GM19438 (cell line): ENCODE results near the gene ZBTB4.

ENCODE experiments used
- ATAC-seq: cut with Tn5 transposase; IDR thresholded peaks from one replicate; pipeline ENCODE4 v1.9.1; 2021; ENCODE audit warnings: low read depth; ENCODE audit not compliant: unreplicated experiment

Gene ZBTB4

DNA sequence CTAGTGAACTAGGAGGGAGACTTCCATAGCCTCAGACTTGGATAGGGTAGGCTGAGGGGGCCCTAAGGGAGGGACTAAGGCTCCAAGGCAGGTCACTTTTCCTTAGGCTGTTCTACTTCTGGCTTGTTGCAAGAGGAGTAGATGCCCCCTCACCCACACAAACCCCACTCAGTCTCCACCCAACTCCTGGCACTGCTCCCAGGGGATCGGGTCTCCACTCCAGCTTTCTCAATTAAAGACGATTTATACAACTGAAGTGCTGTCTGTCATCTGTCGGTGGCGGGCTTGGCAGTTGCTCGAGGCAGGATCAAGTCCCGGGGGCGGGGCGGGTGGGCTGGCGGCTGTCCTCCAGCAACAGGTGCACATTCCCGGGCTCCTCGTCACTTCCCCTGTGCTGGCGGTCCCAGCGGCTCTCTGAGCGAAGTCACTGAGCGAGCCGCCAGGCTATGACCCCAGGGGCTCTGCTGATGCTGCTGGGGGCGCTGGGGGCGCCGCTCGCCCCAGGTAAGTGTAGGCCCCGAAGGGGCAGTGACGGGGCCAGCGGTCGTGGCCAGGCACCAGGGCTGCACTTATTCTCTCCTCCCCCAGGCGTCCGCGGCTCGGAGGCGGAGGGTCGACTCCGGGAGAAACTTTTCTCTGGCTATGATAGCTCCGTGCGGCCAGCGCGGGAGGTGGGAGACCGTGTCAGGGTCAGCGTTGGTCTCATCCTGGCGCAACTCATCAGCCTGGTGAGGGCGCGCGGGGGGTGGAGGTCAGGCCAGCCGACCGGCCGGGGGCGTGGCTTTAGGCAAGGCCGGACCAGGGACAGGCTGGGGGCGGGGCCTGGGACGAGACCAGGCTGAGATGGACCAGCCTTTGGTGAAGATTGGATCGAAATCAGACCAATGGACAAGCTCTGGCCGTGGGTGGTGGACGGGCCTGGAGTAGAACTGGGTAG is 34.5 kb downstream of the ZBTB4 start, which contains the start of gene CHRNB1:
Gene CHRNB1, plus strand, starts transcription at position 380 of the 937 bp plus-strand sequence. Its CDS starts 67 bp downstream, at position 447.
- no peak for ATAC-seq

DNA sequence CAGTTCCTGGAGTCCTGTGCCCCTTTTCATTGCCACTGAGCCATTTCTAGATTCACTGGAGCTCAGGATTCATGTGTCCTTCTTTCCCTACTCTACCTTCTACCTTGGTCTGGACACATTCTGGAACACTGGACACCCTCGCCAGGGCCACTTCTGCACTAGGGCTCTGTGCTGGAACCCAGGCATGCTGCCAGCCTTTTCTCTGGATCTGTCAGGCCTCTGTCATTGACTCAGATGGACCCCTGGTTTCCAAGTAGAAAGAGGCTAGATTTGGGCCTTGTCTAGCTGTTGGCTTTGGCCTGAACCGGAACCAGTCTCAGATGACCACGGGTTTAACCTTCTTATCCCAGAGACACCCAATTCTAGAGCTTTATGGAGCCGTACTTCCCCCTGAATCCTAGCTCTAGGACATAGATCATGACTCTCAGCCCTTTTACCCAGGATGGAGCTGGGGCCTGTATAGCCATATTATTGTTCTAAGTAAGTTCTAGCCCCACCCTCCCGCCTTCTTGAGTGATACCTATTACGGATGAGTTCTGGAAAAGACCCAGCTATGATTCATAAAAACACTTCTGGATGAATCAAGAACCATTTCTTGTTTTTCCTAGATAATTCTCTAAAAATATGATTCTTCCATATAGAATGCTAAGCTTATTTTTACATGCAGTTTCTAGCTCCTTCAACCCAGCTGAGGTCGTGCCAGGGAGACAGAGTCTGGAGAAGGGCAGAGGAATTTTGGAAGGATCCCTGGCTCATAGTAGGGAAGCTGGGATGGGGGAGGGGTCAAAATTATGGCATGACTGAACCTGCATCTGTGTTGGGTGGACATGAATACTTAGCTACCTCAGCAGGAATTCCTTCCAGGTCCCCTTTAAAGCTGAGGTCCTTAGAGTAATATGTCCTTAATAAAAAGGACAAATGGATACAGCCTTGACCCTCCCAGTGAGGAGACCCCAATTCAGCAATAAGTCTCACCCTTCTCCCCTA is 35.6 kb downstream of the ZBTB4 start:
- no peak for ATAC-seq

GRCh38 chr17:7442142-7442541 is 37.3 kb downstream of the ZBTB4 start:
- no peak for ATAC-seq

DNA sequence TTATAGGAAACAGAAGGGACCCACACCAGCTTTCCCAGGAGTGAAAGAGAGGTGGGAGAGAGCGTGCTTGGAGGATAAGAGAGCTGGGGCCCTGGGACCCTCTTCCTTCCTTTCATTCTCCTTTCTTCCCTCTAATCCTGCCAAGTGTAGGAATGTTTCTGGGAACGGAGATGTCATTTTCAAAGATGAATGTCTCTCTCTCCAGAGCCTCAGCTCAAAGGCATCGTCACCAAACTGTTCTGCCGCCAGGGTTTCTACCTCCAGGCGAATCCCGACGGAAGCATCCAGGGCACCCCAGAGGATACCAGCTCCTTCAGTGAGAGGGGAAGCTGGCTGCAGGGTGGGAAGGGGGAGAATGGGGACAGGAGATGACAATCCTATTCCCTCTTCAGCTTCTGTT is 38.2 kb downstream of the ZBTB4 start:
- no peak for ATAC-seq

DNA sequence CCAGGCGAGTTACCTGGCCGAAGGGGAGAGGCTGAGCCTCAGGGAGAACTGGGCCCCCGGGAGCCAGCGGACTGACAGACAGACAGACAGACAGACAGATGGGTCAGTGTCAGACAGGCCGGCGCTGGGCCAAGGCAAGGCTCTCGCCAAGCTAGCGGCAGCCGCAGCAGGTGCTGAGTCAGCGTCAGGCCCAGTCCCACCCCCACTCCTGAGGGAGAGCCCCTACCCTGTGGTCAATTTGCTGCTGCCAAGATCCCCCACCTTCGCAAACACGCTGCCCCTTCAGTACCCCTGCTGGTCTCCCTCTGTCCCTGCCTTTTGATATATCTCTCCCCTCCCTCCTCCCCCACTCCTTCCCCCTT is 38.6 kb downstream of the ZBTB4 start:
- ATAC-seq: no peak

- no peak for ATAC-seq
Measured at GRCh38 chr17:7440113-7440833, 39.2 kb downstream of the ZBTB4 start.

GRCh38 chr17:7439462-7440112 is 39.8 kb downstream of the ZBTB4 start, which contains the start of gene FGF11:
TSS of gene FGF11 (plus strand) at chr17:7439512. CDS start at chr17:7439621, 109 bp downstream.
- ATAC-seq: no peak

DNA sequence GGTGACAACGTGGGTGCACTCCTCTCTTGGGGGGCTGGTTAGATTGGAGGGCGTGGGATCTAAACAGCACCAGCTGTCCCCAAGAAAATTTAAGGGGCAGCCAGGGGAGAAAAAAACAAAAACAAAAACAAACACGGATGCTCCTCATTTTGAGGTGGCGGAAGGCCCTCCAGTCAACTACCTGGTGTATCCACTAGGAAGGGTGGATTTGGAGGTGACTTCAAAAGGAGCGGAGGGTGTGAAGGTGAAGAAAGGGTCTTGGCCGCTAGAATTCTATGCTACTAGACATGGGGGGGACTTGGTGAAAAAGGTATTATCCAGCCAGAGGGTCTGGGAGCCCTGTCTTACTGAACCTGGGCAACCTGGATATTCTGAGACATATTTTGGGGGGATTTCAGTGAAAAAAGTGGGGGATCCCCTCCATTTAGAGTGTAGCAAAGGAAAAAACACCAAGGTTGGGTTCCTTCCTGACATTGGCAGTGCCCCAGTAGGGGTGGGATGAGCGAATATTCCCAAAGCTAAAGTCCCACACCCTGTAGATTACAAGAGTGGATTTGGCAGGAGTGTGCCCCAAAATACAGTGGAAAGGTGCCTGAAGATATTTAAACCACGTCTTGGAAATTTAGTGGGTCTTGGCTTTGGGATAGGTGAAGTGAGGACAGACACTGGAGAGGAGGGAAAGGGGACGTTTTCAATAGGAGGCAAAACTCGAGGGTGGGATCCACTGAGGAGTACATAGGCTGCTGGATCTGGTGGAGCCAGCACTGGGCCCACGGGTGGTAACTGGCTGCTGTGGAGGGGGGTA is 40.6 kb downstream of the ZBTB4 start:
- no peak for ATAC-seq

DNA sequence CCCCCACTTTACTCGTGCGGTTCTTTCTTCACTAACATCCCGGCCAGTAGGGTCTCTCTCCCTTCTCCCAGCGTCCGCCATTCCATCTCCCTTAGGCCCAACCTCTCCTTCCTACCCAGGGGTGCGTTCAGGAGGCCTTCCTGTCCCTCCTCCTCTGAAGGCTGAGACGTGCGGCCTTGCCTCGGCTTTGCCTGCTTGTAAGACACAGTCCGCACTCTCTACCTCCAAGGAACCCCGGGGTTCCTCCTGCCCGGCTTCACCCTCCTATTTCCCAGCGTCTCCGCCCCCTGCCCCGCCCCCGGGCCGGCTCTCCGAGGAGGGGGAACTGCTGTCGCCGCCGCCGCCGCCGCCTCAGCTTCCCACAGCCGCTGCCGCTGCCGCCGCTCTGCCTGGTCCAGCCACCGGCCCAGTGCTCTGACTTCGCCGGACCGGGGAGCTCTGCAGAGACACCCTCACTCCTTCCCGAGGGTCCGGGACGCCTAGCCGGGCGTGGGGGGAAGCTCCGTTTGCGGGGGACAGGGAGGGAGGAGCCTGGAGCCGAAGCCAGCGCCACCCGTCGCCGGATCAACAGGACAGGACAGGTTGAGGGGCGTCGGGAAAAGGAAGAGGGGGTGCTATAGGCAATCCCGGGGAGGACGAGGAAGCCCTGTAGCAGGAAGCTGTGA is 41.3 kb downstream of the ZBTB4 start:
- ATAC-seq: no peak

DNA sequence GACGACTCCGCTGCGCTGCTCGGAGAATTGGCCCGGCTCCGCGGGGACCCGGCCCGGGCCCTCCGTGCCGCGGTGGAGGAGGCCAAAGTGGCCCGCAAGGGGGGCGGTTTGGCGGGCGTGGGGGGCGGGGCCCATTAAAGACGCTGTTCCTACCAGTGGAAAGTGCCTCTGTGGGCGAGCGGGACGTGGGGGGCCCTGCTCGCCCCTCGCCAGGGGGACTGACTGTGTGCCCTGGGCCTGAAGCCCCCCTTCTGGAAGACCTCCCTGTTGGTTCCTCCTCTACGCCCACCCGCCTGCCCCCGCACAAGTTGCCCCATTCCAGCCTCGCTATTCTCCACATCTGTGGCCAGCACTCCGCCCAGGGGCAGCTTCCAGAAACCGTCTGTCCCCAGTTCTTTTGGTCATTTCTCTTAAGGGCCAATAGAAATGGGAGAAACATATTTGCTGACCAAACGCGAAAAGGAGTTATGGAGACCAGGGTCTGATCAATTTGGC is 42.0 kb downstream of the ZBTB4 start:
- no peak for ATAC-seq

DNA sequence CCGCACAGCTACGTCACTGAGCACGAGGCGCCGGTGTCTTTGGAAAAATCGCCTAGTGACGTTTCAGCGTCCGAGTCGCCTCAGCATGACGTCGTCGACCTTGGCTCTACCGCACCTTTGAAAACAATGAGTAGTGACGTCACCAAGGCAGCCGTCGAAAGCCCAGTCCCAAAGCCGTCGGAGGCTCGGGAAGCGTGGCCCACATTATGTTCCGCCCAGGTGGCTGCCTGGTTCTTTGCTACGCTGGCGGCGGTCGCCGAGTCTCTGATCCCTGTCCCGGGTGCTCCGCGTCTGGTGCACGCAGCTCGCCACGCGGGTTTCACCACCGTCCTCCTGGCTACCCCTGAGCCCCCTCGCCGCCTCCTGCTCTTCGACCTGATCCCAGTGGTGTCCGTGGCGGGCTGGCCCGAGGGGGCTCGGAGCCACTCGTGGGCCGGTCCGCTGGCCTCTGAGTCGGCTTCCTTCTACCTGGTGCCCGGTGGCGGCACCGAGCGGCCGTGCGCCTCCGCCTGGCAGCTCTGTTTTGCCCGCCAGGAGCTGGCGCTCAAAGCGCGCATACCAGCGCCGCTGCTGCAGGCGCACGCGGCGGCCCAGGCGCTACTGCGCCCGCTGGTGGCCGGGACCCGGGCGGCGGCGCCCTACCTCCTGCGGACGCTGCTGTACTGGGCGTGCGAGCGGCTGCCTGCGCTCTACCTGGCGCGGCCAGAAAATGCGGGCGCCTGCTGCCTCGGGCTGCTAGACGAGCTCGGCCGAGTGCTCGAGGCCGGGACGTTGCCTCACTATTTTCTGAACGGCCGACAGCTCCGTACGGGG is 42.7 kb downstream of the ZBTB4 start:
- no peak for ATAC-seq

DNA sequence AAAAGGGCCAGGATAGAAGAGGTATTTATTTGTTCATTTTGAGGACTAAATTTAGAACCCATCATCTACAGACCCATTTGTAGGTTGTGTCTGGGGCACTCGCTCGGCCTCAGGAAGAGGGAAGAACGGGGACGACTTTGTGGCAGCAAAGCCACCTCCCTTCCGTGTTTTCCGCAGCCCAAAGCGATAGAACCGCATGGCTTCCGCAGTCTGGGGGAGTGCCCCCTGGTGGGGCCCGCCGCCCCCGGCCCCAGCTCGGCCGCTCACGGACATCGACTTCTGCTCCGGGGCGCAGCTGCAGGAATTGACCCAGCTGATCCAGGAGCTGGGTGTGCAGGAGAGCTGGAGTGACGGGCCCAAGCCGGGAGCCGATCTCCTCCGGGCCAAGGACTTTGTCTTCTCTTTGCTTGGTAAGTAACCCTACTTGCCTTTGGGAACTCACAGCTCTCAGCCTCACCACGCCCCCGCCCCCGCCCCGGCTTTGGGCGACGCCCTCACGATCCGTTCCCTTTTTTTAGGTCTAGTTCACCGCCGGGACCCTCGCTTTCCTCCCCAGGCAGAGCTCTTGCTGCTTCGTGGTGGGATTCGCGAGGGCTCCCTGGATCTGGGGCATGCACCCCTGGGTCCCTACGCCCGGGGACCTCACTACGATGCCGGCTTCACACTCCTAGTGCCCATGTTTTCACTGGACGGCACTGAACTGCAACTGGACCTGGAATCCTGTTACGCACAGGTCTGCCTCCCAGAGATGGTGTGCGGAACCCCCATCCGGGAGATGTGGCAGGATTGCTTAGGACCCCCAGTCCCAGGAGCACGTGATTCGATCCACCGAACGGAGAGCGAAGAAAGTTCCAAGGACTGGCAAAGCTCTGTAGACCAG is 43.5 kb downstream of the ZBTB4 start:
- ATAC-seq: peak; percentile 26

- ATAC-seq: no peak
Measured at GRCh38 chr17:7432296-7432695, 47.1 kb downstream of the ZBTB4 start.

DNA sequence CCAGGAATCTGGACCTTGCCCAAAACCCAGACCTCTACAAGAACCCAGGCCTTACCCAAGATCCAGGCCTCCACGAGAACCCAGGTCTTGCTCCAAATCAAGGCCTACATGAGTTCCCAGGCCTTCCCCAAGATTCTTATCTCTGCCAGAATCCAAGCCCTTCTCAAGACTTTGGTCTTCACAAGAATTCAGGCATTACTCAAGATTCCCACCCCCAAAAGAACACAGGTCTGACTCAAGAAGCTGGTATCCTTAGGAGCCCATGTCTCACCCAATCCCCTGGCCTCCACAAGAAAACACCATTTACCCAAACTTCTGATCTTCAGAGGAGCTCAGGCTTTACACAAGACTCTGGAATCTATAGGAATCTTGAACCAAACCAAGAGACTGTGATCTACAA is 48.2 kb downstream of the ZBTB4 start:
- ATAC-seq: no peak

- no peak for ATAC-seq
Measured at GRCh38 chr17:7429722-7430121, 49.7 kb downstream of the ZBTB4 start.

DNA sequence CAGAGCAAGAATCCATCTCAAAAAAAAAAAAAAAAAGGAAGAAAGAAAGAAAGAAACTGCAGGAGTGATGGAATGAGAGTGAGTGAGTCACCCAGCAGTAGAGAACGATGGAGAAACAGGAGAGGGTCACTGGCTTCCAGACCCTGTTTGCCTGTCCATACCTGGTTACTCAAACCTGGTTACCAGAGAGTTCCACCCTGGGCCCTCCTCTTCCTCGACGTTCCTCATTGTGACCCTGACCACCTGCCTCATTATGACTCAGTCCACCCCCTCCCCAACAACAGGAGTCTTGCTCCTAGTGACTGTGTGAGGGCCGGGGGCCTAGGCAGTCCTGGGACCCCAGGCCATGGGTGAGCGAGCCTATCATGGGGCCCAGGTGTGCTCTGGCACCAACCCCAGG is 50.9 kb downstream of the ZBTB4 start, which contains the start of gene SPEM3:
Gene SPEM3, plus strand, starts transcription at position 301 of the 400 bp plus-strand sequence. Its CDS starts 46 bp downstream, at position 347.
- no peak for ATAC-seq
